Upper lobe of left lung (tissue), 6 donors: ENCODE measurements around the gene PUM1. TPM values are rescaled to one million over a fixed set of nuclear protein-coding genes. Genes with fewer than 3 reads are reported as not detected.

Experiments
- ATAC-seq, 2 donors: fragments of 200-7000 bp; cut with Tn5 transposase; one replicate each; pipeline ENCODE4 v1.9.1; 2022; ENCODE audit warnings: mild to moderate bottlenecking in 2 of 2, moderate library complexity in 2 of 2; ENCODE audit not compliant: low FRiP score in 2 of 2
- DNase-seq, 2 donors: peaks; one replicate each; pipeline ENCODE4 v3.0.0-alpha.2; 2019 to 2020
- H3K27ac ChIP-seq, 4 donors: fragments of 200-600 bp; sonication (generic); one replicate each; pipeline ENCODE4 v1.5.1; 2016 to 2019
- H3K27me3 ChIP-seq, 4 donors: fragments of 200-600 bp; sonication (generic); one replicate each; pipeline ENCODE4 v1.5.1; 2017 to 2019
- H3K36me3 ChIP-seq, 4 donors: fragments of 200-600 bp; sonication (generic); one replicate each; pipeline ENCODE4 v1.5.1; 2016 to 2019
- H3K4me1 ChIP-seq, 4 donors: fragments of 200-600 bp; sonication (generic); one replicate each; pipeline ENCODE4 v1.5.1; 2018 to 2019
- H3K4me3 ChIP-seq, 4 donors: fragments of 200-600 bp; sonication (generic); one replicate each; pipeline ENCODE4 v1.5.1; 2017 to 2019; ENCODE audit warnings: mild to moderate bottlenecking in 2 of 4, moderate library complexity in 1 of 4
- H3K9me3 ChIP-seq, 4 donors: fragments of 200-600 bp; sonication (generic); one replicate each; pipeline ENCODE4 v1.5.1; 2018 to 2019
- CTCF ChIP-seq, 6 experiments: fragments of 450-650 bp in 4 of 6; fragments of 200-600 bp in 2 of 6; sonication (generic) in 2 of 6; IDR thresholded peaks; one replicate each; pipeline ENCODE4 v1.5.1; 2016 to 2019; ENCODE audit warnings: antibody characterized with exemption in 6 of 6
- EP300 ChIP-seq, 4 donors: sonication (generic); formaldehyde crosslinking; IDR thresholded peaks; one replicate each; pipeline ENCODE4 v1.5.1; 2017; ENCODE audit warnings: antibody characterized with exemption in 4 of 4, control low read depth in 2 of 4
- POLR2A ChIP-seq, 4 donors: fragments of 450-650 bp; IDR thresholded peaks; one replicate each; pipeline ENCODE4 v1.5.1; 2016 to 2017; ENCODE audit warnings: antibody characterized with exemption in 4 of 4, mild to moderate bottlenecking in 2 of 4
- POLR2AphosphoS5 ChIP-seq, 2 donors: sonication (generic); formaldehyde crosslinking; IDR thresholded peaks; one replicate each; pipeline ENCODE4 v1.5.1; 2017; ENCODE audit warnings: antibody characterized with exemption in 2 of 2
- WGBS, 2 donors: methylation state at CpG; one replicate each; pipeline ENCODE4 v1.1.5; 2017 to 2018; 5-methylcytosine and 5-hydroxymethylcytosine counted together
- total RNA-seq, 6 donors: library from RNA; depleted of rRNA in 4 of 6; stranded (reverse); fragments of >200 nt in 4 of 6; gene quantifications; one replicate each; pipeline versions ENCODE4 v1.1.0 to v1.2.1, GENCODE V29; 2016 to 2021
- donor health status: DM: no; HTN: no; CAD: no; lungs with moderate emphysema.
- donor health status: DM: no; HTN: yes; CAD: no; lungs with severe emphysema.

Gene PUM1
- total RNA-seq, 6 donors from 2014 or later = 85.7 to 124 (median 99.8) TPM

- ATAC-seq = no peak
- no peaks in the 10 kb centered on the region for H3K9me3 ChIP-seq
- DNase-seq = no peak
- H3K4me1 ChIP-seq = no peaks in the 10 kb centered on the region
- TF ChIP-seq EP300 (IDR thresholded peaks at IDR 0.05) (no peak), CTCF (IDR thresholded peaks at IDR 0.05) (no peak), POLR2AphosphoS5 (IDR thresholded peaks at IDR 0.05) (no peak), POLR2A (IDR thresholded peaks at IDR 0.05) (no peak)
- WGBS, 2 donors = 44 to 55% methylated on average over 1 of the region's 1 CpG
- no peak overlapping the region for H3K27ac ChIP-seq
- H3K36me3 ChIP-seq = peaks cover 26 to 69% (median 39%) of the 10 kb centered on the region in 4 donors
- no peaks in the 10 kb centered on the region for H3K27me3 ChIP-seq
- no peak overlapping the region for H3K4me3 ChIP-seq
Measured at GRCh38 chr1:30955448-30956015, 110.0 kb downstream of the PUM1 start.

- Histone ChIP-seq H3K9me3 (no peaks in the 10 kb centered on the region), H3K4me1 (no peaks in the 10 kb centered on the region), H3K4me3 (no peak overlapping the region), H3K36me3 (peaks cover 26 to 67% (median 52%) of the 10 kb centered on the region in 4 donors), H3K27ac (no peak overlapping the region), H3K27me3 (no peaks in the 10 kb centered on the region)
- ATAC-seq (no peak), DNase-seq (peak in 1 of 2 donors; percentile 6)
- TF ChIP-seq CTCF (IDR thresholded peaks at IDR 0.05) (no peak), EP300 (IDR thresholded peaks at IDR 0.05) (no peak), POLR2AphosphoS5 (IDR thresholded peaks at IDR 0.05) (no peak), POLR2A (IDR thresholded peaks at IDR 0.05) (no peak)
- 91 to 94% methylated on average over 11 of the region's 11 CpGs for WGBS, 2 donors
Measured at GRCh38 chr1:30953685-30954084, 111.8 kb downstream of the PUM1 start.

DNA sequence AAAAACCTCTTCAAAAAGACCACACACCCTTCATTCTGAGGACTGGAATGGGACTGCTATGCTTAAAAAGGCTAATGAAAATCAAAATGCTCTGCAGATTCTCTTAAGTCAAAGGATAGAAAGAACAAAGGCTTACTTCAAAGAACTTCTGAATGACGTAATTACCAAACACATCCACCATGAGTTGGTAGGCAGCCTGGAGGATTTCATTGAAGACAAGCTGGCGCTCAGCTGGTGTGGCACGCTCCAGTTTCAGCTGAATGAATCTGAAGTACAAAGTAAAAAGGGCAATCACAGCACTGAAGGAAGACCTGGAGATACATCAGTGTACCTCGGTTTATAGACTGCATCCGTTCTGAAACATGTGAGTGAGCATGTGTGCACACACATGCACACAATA lies 113.4 kb downstream of the PUM1 start:
- no peak for DNase-seq
- 89 to 94% methylated on average over 5 of the region's 5 CpGs for WGBS, 2 donors

GRCh38 chr1:30950700-30951099 lies 114.8 kb downstream of the PUM1 start:
- H3K36me3 ChIP-seq = peaks cover 26 to 82% (median 62%) of the 10 kb centered on the region in 4 donors

More for the DNA sequence above, 113.4 kb downstream of the PUM1 start:
- H3K4me1 ChIP-seq = no peaks in the 10 kb centered on the region
- H3K4me3 ChIP-seq = no peak overlapping the region
- H3K27ac ChIP-seq = no peak overlapping the region
- ATAC-seq = no peak
- no peaks in the 10 kb centered on the region for H3K9me3 ChIP-seq
- H3K27me3 ChIP-seq = no peaks in the 10 kb centered on the region
- H3K36me3 ChIP-seq = peaks cover 26 to 78% (median 63%) of the 10 kb centered on the region in 4 donors
- no peak for TF ChIP-seq POLR2AphosphoS5 (IDR thresholded peaks at IDR 0.05)
- TF ChIP-seq CTCF (IDR thresholded peaks at IDR 0.05) = no peak
- no peak for TF ChIP-seq POLR2A (IDR thresholded peaks at IDR 0.05)
- no peak for TF ChIP-seq EP300 (IDR thresholded peaks at IDR 0.05)

More at GRCh38 chr1:30950700-30951099, 114.8 kb downstream of the PUM1 start:
- DNase-seq (no peak), ATAC-seq (no peak)
- no peaks in the 10 kb centered on the region for H3K4me1 ChIP-seq
- WGBS, 2 donors = 96 to 99% methylated on average over 5 of the region's 5 CpGs
- H3K9me3 ChIP-seq = no peaks in the 10 kb centered on the region
- H3K27ac ChIP-seq = no peak overlapping the region
- no peaks in the 10 kb centered on the region for H3K27me3 ChIP-seq
- H3K4me3 ChIP-seq = no peak overlapping the region
- no peak for TF ChIP-seq POLR2AphosphoS5 (IDR thresholded peaks at IDR 0.05)
- no peak for TF ChIP-seq CTCF (IDR thresholded peaks at IDR 0.05)
- no peak for TF ChIP-seq POLR2A (IDR thresholded peaks at IDR 0.05)
- no peak for TF ChIP-seq EP300 (IDR thresholded peaks at IDR 0.05)
